ENCODE measurements around the gene ZNF22.

- no peak for TF ChIP-seq CTCF (IDR thresholded peaks at IDR 0.05)
- no peak for TF ChIP-seq POLR2A (IDR thresholded peaks at IDR 0.05)
These were observed 29.8 kb upstream of the ZNF22 start for GRCh38 chr10:44970812-44971395.
